ENCODE measurements around the gene SPPL3.

- TF ChIP-seq CTCF (IDR thresholded peaks at IDR 0.05; ENCODE audit: insufficient read depth, low read length): no peak
- TF ChIP-seq POLR2AphosphoS5 (IDR thresholded peaks at IDR 0.05; ENCODE audit: low read depth): no peak
- no peak for TF ChIP-seq REST (IDR thresholded peaks at IDR 0.05; ENCODE audit: insufficient replicate concordance, low read depth)
- TF ChIP-seq GABPA (IDR thresholded peaks at IDR 0.05; ENCODE audit: low read depth): no peak
Measured at GRCh38 chr12:120835657-120836056, 68.5 kb downstream of the SPPL3 start.

Data from HL-60 (cell line).